Measurements from ENCODE around the gene CCDC121.

CCDC121 gene, protein sequence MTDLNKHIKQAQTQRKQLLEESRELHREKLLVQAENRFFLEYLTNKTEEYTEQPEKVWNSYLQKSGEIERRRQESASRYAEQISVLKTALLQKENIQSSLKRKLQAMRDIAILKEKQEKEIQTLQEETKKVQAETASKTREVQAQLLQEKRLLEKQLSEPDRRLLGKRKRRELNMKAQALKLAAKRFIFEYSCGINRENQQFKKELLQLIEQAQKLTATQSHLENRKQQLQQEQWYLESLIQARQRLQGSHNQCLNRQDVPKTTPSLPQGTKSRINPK

DNA sequence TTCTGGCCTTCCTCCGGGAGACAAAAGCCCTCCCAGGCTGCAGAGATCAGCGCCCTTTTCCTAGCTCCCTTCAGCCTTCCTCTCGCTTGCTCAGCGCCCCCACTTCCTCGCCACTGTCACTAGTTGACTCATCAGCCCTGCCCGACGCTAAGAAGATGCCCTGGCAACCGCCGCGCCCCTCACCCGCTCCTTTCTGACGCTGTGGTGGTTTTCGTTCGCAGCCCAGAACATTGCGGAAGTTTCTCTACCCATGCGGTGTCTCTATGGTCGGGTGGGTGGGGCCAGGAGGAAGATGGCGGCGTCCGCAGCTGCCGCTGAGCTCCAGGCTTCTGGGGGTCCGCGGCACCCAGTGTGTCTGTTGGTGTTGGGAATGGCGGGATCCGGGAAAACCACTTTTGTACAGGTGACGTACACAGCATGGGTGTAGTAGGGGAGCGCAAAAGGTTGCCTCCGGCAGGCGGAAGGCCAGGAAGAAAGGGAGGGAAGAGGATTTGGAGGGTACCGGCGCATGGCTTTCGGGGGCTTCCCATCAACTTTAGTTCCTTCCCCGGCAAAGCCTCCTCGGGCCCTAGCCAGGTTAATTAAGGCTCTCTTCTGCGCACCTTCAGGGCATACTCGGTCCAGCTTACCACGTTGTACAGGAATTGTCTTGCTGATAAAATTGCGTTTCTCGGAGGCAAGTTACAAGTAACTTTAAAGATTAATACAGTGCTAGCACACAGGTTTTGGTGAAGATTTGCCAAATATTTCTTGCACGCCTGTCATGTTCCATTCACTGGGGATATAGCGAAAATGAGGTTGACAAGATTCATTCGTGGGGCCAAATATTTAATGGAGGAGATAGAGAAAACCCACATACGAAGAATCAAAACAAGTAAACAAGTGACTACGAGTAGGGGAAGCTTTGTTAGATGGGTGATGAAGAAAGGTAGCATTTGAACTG lies at the start of gene CCDC121, which contains the start of gene GPN1:
Gene CCDC121 (minus strand): TSS at position 246 of the 943 bp plus-strand sequence. CDS start 1,213 bp downstream, outside the sequence.
Gene GPN1 (plus strand): TSS at position 284 of the 943 bp plus-strand sequence. CDS start 9 bp downstream, at position 293.
- peak; percentile 98 for DNase-seq (ENCODE audit: low read depth, low spot score)

DNA sequence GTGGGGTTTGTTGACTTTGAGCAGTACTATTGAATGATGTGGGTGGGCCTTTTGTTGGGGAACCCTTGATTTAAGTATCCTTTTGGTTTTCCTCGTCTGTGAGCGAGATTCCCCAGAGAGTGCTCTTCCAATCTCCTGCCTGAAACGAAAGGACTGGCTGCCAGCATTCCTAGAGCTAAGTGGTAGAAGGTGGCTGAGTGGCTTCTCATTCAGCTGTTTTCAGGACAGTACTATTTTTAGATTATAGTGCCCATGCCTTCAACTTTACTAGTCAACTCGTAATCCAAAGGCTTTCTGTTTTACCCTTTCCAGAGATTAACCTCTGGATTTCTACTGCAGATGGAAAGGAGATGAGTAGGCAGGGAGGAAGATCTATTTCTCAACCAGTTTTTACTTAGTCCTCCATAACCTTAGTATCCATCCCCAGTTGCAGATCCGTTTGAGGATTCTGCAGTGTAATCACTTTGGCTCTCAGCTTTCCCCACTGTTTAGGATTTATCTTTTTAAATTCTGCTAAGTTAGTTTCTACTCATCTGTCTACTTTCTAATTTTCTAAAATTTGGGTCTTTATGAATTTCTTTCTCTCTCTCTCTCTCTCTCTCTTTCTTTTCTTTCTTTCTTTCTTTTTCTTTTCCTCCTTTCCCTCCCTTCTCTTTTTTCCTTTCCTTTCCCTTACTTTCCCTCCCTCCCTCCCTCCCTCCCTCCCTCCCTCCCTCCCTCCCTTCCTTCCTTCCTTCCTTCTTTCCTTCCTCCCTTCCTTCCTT lies 44.1 kb upstream of the CCDC121 start:
- DNase-seq (ENCODE audit: low read depth, low spot score): no peak

DNA sequence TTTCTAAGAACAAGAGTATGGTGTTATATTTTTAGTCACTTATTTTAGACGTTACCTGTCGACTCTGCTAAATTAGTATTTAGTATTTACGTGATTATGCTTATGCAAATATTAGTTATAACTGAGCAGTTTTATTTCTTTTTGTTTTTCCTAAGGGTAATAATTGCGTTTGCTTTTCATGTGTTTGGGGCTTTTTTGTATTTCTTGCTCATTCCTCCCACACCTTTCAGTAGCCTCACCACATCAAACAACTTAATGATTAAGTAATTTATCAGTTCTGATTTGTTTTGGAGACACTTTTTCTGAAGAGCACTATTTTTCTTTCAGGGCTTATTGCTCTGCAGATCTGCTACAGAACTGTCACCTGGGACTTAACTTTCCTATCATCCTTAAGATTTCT lies 42.4 kb upstream of the CCDC121 start:
- DNase-seq (ENCODE audit: low read depth, low spot score): no peak

DNA sequence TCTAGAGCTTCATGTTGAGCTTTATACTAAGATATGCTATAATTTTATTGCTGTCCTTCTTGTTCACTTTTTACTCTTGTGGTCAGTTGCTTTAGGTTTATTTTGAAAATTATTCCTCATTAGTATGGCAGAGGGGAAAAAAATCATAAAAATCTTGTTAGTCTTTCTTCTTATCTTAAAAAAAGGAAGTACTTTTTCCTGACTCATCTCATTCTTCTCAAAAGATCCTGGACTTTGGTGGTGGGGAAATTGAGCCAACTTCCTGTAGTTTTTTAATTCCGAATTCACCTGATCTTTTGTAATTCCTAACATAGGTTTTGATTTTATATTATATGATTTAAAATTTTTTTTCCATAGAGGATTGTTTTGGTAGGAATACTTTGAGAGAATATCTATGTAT lies 38.6 kb upstream of the CCDC121 start:
- no peak for DNase-seq (ENCODE audit: low read depth, low spot score)

DNA sequence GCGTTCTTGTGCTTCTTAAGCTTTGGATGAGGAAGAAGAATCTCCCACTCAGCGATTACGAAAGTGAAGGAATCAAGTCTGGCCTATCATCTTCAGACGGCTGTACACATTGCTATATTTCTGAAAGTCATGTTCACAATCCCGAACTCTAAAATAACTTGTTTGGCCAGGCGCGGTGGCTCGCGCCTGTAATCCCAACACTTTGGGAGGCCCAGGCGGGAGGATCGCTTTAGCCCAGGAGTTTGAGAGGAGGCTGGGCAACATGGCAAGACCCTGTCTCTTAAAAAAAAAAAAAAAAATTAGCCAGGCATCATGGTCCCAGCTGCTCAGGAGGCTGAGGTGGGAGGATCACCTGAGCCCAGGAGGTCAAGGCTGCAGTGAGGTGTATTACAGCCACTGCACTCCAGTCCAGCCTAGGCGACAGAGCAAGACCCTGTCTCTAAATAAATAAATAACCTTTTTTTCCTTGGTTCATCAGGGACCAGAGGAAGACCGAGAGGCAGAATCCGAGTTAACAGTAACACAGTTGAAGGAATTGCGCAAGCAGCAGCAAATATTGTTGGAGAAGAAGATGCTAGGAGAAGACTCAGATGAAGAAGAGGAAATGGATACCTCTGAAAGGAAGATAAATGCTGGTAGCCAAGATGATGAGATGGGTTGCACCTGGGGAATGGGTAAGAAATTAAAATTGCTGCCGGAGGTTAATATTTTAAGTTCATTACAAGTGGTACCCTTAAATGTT lies 36.0 kb upstream of the CCDC121 start:
- DNase-seq (ENCODE audit: low read depth, low spot score): no peak

DNA sequence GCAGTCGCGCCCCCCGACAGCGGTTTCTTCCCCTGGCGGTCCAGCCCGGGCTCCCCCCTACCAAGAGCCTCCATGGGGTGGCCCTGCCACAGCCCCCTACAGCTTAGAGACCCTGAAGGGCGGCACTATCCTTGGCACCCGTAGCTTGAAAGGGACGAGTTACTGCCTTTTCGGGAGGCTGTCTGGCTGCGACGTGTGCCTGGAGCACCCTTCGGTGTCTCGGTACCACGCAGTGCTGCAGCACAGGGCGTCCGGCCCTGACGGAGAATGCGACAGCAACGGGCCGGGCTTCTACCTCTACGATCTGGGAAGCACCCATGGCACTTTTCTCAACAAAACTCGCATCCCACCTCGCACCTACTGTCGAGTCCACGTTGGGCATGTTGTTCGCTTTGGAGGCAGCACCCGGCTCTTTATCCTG lies 35.4 kb upstream of the CCDC121 start:
- DNase-seq (ENCODE audit: low read depth, low spot score): no peak

DNA sequence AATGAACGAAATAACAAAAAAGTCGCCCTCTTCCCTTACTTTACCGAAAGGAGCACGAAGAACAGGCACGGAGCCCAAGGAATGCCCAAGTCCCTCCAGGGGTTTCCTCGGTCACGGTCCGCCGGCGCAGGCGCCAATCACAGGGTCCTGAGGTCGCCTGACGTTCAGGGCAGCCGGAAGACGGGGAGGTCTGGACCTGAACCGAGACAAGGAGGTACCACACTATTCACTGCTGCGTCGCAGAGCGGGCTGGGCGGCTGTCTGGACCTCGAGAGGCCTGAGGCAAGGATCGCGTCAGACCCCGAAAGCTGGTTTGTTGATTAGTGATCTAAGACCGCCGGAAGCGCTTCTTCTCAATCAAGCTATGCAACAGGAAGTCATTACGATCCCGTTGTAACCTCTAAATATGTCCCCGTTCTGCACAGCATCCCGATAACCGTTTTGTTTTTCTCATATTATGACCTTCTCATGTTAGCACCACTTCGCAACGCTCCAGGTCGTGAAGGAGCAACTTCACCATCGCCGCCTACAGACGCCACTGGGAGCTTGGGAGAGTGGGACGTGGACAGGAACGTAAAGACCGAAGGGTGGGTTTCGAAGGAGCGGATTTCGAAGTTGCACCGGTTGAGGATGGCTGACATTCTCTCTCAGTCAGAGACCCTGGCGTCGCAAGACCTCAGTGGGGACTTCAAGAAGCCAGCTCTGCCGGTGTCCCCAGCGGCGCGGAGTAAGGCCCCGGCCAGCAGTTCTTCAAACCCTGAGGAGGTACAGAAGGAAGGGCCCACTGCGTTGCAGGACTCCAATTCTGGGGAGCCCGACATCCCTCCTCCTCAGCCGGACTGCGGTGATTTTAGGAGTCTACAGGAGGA lies 34.7 kb upstream of the CCDC121 start, which contains the start of the genes SLC4A1AP and SUPT7L:
Gene SLC4A1AP (plus strand): TSS at position 605 of the 869 bp plus-strand sequence. CDS start 26 bp downstream, at position 631.
Gene SUPT7L (minus strand): TSS at position 330 of the 869 bp plus-strand sequence. CDS start 1,422 bp downstream, outside the sequence.
- peak; percentile 90 for DNase-seq (ENCODE audit: low read depth, low spot score)

DNA sequence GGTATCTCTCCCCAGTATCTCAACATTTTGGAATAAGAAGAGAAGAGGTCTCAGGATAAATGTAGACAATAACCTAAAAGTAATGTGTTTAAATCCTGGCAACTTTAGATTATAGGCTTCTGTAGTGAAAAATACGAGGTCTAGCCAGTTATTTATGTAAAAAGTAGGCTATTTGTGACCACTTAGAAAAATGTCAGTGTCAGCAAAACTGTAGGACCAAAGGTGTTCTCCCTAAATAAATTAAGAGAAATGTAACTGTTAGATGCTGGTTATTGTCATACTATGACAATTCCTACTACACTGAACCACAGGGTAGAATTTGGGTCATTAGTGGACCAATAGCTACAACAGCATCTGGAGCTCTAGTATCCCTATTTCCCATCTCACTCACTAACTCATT lies 32.6 kb upstream of the CCDC121 start:
- DNase-seq (ENCODE audit: low read depth, low spot score): no peak

DNA sequence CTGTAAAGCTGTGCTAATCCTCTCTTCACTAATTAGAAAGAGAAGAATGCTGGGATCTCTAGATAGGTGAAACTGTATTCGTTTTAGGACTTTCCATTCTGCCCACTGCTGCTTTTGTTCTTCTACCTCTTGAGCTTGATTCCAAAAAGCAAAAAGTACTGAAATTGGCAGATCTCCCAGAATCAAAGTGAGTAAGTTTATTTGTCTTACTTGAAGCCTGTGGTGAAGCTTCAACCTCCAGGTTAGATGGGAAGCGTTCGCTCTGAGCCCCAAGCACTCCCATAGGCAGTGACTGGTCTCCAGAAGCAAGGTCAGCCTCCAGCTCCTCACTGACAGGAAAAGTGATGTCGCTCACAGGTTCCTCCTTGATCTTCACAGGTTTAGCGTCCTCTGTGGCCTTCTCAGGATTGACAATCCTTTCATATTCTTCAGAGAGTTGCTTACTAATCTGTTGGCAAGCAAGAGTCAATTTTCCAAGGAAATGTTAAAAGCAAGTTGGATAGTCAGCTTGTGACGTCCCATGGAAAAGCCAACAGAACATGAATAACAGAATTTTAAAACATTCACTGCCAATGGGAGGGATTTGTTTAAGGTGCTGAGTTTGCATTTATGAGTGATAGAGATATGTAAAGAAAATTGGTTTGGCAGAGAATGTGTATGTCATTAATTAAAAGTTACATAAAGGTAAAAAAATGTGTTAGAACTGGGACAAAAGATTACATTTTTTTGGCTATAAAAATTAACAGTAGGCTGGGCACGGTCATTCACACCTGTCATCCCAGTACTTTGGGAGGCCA lies 26.5 kb upstream of the CCDC121 start:
- peak; percentile 92 for DNase-seq (ENCODE audit: low read depth, low spot score)

DNA sequence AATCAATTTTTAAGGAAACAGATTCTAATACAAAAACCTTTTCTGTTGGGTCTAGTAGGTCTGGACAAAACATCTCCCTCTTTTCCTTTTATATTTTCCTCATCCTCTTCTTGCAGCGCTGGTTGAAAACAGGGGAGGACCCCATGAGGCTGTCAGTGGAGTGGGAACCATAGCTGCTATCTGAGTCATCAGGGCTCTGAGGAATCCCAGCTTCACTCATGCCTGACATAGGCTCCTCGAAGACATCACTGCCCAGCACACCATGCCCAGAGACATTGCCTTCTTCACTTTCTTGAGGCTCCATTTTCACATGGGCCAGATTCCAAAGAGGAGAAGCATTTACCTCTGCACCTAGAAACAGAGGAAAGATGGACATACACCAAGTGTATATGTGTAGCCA lies 24.6 kb upstream of the CCDC121 start:
- DNase-seq (ENCODE audit: low read depth, low spot score): peak; percentile 45

DNA sequence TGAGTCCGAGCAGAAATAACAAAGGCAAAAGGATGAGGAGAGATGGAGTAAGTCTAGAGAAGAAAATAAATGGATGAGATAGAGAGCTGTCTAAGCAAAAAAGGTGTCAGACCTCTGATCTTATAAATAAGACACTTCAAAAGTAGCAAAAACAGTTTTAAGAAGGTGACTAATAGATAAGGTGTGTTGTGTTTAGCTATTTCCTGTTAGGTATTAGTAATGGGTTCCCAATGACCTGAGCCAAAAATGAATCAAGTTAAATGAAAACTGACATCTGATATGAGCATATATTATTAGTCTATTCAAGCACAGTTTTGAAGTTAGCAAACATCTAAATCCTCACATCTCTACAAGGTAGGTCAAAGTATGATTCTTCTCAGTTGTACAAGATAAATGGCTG lies 24.0 kb upstream of the CCDC121 start:
- DNase-seq (ENCODE audit: low read depth, low spot score): no peak

DNA sequence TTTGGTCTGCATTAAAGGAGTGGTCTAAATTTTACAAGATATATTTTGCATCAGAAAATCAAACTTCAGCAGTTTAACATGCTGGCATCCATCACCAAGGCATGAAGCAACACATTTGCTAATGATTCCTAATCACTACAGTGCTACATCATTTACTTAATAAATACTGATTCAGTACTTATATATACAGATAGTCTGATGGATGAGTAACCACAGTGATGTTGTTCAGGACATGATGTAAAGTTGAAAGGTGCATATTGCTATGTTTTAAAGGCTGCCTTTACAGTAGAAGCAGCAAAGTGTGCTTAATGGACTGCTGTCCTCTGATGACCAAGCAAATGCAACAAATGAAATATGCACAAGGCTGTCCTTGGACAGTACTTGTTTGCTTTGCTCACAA lies 23.5 kb upstream of the CCDC121 start:
- no peak for DNase-seq (ENCODE audit: low read depth, low spot score)

DNA sequence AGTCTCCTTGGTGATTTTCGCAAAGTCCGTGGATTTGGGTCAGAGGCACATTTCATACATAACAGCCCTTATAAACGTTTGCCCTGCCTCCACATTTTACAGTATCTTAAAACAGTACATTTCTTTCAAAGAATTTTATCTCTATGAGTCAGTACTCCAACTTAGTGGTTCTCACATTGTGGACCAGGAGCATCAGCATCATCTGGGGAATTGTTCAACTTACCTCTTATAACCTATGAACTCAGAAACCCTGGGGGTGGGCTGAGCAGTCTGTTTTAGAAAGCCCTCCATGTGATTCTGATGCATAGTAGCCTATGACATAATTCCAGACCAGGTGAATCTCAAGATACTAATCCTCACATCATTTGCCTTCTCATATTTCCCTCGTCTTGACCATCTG lies 22.2 kb upstream of the CCDC121 start:
- no peak for DNase-seq (ENCODE audit: low read depth, low spot score)

DNA sequence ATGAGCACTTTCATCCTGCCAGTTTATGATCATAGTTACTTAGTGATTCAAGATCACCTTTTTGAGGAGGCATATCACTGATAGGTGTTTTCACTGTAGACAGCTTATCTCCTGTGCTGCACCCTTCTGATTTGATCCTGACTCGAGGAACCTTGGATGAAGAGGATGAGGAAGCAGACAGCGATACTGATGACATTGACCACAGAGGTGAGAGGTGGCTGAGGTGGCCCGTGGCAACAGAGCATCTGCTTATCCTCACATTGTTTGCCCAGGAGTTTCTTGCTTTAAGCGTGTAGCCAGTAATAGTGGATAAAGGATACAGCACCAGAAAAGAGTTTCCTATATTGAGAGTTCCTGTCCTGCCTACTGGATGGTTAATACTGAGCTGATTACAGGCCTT lies 18.9 kb upstream of the CCDC121 start:
- DNase-seq (ENCODE audit: low read depth, low spot score): no peak

DNA sequence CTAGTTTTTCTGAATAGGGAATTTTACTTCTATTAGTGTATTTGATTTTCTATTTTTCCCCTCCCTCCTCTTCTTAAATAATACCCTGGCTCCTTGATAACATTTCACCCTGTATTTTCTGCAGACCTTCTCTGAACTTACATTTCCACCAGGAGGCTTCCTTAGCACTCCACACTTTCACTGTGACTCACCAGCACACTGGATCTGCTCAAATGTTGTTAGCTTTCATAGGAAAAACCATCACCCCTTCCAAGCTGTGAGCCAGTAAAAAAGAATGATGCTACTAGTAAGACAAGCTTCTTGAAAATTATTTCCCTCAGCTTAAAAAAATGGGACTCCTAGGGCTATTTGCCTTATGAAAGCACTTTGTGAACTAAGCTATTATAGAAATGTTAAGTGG lies 18.5 kb upstream of the CCDC121 start:
- peak; percentile 34 for DNase-seq (ENCODE audit: low read depth, low spot score)

DNA sequence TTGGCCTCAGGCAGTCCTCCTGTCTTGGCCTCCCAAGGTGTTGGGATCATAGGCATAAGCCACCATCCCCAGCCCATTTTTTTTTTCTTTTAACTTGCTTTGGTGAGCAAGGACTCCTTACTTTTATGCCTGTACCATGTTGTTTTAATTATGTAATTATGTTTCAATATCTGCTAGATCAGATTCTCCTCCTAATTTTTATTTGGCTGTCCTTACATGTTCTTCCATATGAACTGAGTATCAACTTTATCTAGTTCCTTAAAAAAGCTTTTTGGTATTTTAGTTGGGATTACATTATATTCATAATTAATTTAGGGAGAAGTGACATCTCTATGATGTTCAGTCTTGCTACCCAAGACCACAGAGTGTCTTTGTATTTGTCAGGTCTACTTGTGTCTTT lies 16.4 kb upstream of the CCDC121 start:
- DNase-seq (ENCODE audit: low read depth, low spot score): no peak

DNA sequence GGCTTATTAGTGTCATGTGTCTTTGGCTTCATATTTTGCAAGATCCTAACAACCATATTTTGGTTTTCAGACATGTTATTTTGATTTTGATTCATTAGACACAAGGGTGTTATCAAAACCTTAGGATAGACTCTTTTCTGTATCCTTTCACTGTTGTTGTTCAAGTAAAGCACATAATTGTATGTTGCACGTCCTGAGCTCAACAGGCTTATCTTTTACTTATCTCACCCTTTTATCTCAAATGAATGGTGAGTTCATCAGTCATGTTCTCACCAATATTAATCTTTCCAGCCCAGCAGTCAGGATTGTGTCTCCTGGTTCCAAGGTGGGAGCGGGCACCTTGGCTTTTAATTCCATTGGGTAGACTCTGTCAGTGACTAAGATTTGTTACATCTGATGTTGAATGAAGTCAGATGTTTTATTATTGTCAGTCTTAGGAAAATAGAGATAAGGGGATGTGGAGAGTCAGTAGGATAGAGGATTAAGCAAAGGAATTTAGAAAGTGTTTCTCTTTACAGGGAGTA lies 12.0 kb upstream of the CCDC121 start:
- no peak for DNase-seq (ENCODE audit: low read depth, low spot score)

DNA sequence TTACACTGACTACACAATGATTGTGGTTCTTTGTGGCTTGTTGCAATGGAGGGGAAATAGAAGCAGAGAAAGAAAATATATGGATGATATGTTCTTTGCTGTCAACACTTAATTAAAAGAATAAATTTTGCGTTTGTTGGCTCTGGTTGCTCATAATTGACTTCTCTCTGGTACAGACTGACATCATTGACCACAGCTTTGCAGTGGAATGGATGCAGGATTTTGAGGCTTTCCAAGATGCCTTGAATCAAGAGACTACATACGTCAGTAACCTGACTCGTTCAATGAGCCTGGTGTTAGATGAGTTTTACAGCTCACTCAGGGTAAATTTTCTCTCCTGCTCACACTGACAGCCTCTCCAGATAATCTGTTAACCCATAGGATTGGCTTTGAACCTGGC lies 9.9 kb upstream of the CCDC121 start:
- peak; percentile 91 for DNase-seq (ENCODE audit: low read depth, low spot score)

Data from astrocyte of the hippocampus (primary cell).